Endothelial cell of umbilical vein (primary cell): ENCODE measurements around the gene SLC6A1.

ENCODE experiments used
- EZH2 ChIP-seq: IDR thresholded peaks from 2 replicates; pipeline ENCODE4 v1.6.1; 2012; ENCODE audit warnings: borderline replicate concordance, low read depth, mild to moderate bottlenecking, moderate library complexity, low read length, inconsistent platforms; ENCODE audit not compliant: severe bottlenecking
- GATA2 ChIP-seq: IDR thresholded peaks from 2 replicates; pipeline ENCODE4 v1.7.0; 2011; ENCODE audit warnings: low read depth, mild to moderate bottlenecking, moderate library complexity, mixed read lengths, low read length; ENCODE audit not compliant: insufficient read length, insufficient read depth
- POLR2A ChIP-seq: IDR thresholded peaks from 2 replicates; pipeline ENCODE4 v1.6.1; 2012; ENCODE audit warnings: low read depth, mild to moderate bottlenecking, control low read depth, low read length
- TF ChIP-seq, protein P1 (sequence below), 2 donors: IDR thresholded peaks; 1 replicate in 1 of 2; 2 replicates in 1 of 2; pipeline ENCODE4 v1.5.1; 2011; ENCODE audit warnings: low read length in 2 of 2, mild to moderate bottlenecking in 2 of 2, moderate library complexity in 2 of 2, control low read depth in 1 of 2, inconsistent platforms in 1 of 2, low read depth in 1 of 2; ENCODE audit not compliant: insufficient read depth in 1 of 2; ENCODE audit errors: extremely low read depth in 1 of 2
- TF ChIP-seq, protein P2 (sequence below): IDR thresholded peaks from 2 replicates; pipeline ENCODE4 v1.6.1; 2011; ENCODE audit not compliant: insufficient read depth, insufficient read length

DNA sequence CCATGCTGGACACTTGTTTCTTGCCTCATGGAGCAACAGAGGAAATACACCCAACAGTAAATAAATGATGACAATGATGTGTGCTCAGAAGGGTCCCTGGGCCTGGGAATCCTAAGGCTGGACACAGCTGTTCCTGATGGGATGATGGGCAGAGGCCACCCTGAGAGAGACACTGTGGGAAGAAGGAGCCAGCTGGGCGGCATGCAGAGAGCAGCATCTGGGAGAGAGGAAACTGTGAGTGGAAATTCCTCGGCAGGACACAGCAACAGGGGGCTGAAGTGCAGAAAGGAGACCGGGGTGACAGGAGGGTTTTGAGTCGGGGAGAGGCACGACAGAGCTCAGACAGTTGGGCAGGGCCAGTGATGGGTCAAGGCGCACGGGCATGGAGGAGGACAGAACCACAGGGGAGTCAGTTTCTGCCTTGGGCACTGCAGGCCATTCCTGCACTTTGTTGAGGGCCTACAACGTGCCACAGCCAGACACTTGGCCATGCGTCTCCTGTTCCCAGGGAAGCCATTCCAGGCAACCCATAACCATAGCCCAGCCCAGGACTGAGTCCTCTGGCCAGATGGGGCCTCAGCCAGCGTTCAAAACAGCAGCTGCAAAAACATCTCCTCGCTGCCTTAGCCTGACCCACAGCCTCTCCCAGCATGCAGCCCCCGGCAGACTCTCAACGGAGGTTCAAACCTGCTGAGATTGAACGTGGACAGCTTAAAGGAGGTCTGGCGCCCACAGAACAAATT lies 36.7 kb upstream of the SLC6A1 start:
- TF ChIP-seq, protein P1, sequence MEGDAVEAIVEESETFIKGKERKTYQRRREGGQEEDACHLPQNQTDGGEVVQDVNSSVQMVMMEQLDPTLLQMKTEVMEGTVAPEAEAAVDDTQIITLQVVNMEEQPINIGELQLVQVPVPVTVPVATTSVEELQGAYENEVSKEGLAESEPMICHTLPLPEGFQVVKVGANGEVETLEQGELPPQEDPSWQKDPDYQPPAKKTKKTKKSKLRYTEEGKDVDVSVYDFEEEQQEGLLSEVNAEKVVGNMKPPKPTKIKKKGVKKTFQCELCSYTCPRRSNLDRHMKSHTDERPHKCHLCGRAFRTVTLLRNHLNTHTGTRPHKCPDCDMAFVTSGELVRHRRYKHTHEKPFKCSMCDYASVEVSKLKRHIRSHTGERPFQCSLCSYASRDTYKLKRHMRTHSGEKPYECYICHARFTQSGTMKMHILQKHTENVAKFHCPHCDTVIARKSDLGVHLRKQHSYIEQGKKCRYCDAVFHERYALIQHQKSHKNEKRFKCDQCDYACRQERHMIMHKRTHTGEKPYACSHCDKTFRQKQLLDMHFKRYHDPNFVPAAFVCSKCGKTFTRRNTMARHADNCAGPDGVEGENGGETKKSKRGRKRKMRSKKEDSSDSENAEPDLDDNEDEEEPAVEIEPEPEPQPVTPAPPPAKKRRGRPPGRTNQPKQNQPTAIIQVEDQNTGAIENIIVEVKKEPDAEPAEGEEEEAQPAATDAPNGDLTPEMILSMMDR (IDR thresholded peaks at IDR 0.05; ENCODE audit: extremely low read depth in 1 of 2, insufficient read depth in 1 of 2, low read depth in 1 of 2, low read length in 2 of 2) = no peak
- no peak for TF ChIP-seq POLR2A
- TF ChIP-seq GATA2 = no peak
- no peak for TF ChIP-seq EZH2
- TF ChIP-seq, protein P2, sequence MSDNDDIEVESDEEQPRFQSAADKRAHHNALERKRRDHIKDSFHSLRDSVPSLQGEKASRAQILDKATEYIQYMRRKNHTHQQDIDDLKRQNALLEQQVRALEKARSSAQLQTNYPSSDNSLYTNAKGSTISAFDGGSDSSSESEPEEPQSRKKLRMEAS = no peak
